HK-2 (cell line): ENCODE data around the gene AEN.

Experiments used
- DNase-seq: peaks from one replicate; pipeline ENCODE4 v3.0.0-alpha.2; 2018; ENCODE audit not compliant: unreplicated experiment

The AEN gene

GRCh38 chr15:88664151-88664778 lies 43.1 kb downstream of the AEN start:
- DNase-seq = no peak

- no peak for DNase-seq
Measured at GRCh38 chr15:88674661-88675060, 53.5 kb downstream of the AEN start.

GRCh38 chr15:88678755-88679154 lies 57.6 kb downstream of the AEN start:
- no peak for DNase-seq

GRCh38 chr15:88680241-88681001 lies 59.3 kb downstream of the AEN start:
- no peak for DNase-seq

- DNase-seq = no peak
Measured at GRCh38 chr15:88681610-88682221, 60.6 kb downstream of the AEN start.
